HG03135 (cell line): Measurements from ENCODE around the gene PDE8A.
"Not testable (repeated sequence)": the region's sequence is repeated elsewhere in the genome, so short reads cannot be mapped to it uniquely, and the experiment has no call there.

Source experiments
- ATAC-seq: cut with Tn5 transposase; IDR thresholded peaks from one replicate; pipeline ENCODE4 v1.9.1; 2021; ENCODE audit warnings: mild to moderate bottlenecking, moderate library complexity; ENCODE audit not compliant: unreplicated experiment

The PDE8A gene

DNA sequence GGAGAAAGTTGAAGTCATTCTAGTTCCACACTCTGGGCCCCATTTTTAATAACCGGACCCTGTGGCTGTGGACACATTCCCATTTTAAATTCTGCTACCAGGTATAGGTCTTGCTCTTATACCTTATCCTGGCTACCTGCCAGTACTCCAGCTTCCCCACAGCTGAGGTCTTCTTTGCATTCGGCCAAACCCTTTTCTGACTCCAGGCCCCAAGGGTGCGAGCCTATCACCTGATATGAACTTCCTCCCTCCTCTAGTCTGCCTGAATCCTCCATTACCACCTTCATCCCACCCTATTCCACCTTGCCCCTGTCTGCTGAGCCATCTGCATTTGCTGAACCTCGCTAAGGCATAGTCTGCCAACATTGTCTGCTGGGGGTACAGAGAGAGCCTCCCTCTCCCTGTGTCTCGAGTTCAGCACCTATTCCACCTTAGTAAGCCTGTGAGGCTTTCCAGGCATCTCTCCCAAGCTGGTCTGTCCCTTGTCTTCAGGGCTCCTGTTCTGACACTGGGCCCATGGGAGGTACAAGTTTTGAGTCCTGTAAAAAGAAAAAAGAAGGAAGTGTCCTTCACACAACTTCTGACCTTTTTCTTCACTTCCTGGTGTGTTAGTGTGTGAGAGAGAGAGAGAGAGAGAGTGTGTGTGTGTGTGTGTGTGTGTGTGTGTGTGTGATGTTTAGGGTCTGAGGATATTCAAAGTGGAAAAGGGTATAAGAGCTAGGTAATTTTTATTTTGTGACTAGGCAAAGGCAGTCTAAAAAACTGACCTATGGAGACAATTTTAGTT is 27.0 kb downstream of the PDE8A start:
- no peak for ATAC-seq

DNA sequence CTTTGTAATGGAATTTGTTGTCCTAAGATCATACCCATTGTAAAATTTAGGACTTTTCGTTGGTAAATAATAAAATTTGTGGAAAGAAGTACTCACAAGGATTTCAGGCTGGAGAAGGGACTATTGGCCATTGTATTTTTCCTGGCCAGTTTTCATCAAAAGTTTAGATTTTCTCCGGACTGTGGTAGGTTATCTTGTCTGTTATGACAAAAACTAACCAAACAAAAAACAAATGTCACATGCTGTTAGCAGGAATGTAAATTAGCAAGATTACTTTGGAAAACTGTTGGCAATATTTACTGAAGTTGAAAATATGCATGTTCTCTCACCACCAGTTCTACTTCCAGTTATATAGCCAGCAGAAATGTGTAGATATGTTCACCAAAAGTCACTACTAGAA is 27.8 kb downstream of the PDE8A start:
- no peak for ATAC-seq

DNA sequence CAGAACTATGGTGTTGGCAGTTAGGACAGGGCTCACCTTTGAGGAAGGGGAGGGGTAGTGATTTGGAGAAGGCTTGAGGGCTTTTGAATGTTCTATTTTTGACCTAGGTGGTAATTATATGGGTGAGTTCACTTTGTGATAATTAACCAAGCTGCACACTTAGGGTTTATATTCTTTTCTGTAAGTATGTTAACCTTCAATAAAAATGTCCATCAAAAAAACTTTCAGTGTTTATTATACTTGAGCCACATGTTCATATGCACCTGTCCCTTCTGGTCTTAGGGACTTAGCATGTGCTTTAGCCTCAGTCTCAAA is 28.4 kb downstream of the PDE8A start:
- ATAC-seq, result no peak

DNA sequence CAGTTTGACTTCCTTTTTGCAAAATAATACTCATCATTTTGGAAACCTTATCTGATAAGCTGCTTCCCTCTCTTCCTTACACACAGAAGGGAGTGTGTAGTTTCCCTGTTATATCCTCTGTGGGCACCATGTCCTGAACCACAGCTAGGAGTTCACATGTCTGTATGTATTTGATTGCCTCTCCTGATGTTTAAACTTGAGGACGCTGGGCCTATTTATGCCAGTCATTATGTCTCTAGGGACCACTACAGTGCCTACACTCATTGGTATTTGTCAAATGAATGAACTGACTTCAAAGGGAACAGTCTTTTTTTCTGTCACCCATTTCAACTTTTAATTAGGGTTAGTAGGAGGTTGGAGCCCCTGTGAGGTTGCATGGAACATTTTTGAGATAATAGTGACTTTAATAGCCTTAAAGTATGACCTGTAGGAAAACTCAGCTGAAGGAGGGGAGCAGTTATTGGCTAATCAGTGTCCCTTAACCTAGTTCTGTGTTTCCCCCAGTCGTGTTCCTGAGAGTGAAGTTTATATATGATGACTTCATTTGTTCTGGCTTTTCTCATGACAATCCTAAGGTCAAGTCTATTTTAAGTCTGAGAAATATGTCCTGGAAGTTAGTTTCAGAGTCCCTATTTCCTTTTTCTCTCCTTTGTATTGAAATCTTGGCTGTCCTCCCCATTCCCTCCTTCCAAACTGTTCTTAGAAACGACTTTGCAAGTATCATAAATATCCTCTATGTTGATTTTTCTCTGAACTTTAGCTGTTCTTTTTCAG is 28.9 kb downstream of the PDE8A start:
- no peak for ATAC-seq

DNA sequence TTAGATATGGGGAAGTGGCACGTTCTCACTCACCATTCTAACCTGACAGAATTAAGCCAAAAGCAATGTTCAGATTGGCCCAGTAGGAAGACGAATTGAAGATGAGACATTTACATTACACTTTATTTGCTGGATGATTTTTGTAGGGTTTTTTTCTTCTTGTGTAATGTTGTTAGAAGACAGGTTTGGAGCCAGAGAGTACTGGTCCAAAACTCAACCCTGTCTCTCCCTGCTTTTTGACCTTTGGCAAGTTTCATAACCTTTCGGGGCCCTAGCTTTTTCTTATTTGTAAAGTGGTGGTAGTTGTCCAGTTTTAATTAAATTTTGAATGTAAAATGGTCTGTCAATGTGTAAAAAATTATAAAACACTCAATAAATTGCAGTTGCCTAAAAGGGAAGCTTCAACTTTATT is 29.5 kb downstream of the PDE8A start:
- no peak for ATAC-seq

DNA sequence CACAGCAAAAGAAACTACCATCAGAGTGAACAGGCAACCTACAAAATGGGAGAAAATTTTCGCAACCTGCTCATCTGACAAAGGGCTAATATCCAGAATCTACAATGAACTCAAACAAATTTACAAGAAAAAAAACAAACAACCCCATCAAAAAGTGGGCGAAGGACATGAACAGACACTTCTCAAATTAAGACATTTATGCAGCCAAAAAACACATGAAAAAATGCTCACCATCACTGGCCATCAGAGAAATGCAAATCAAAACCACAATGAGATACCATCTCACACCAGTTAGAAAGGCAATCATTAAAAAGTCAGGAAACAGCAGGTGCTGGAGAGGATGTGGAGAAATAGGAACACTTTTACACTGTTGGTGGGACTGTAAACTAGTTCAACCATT is 30.1 kb downstream of the PDE8A start:
- ATAC-seq, result not testable (repeated sequence)

DNA sequence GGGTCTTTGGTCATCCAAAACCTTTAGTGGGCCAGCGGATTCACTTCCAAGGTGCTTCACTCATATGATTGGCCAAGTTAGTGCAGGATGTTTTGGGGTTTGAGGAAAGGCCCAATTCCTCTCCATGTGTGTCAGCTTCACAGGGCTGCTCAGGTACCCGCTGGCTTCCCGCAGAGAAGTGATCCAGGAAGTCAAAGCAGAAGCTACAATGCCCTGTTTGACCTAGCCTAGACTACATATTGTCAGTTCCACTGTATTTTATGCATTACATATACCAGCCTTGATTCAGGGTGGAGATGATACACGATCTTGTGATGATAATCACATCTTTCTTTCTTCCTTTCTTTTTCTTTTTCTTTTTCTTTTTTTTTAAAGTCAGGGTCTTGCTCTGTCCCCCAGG is 32.1 kb downstream of the PDE8A start:
- no peak for ATAC-seq

DNA sequence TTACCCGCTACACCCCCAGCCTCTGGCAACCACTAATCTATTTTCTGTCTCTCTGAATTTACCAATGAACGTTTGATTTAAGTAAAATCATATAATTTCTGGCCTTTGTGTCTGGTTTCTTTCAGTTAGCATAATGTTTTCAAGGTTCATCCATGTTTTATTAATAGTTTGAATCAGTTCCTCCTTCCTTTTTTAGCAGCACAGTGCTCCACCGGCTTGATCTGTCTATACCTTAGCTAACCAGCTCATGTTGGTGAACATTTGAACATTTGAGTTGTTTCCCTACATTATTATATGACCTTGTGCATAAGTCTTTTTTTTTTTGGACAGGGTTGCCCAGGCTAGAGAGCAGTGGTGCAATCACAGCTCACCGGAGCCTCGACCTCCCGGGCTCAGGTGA is 33.3 kb downstream of the PDE8A start:
- no peak for ATAC-seq

DNA sequence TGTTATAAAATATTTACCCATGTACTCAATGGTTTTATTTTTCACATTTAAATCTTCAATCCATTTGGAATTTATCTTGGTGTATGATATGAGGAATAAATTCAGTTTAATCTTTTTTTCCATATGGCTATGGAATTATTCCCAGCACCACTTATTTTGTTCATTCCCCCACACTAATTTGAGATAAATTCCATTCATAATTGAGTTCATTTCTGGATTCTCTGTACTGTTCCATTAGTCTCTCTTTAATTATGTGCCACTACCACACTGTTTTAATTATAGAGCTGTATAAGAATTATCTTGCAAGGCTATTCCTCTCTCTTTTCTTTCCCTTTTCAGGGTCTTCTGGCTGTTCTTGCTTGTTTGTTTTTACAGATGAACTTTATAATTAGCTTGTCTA is 34.6 kb downstream of the PDE8A start:
- no peak for ATAC-seq

DNA sequence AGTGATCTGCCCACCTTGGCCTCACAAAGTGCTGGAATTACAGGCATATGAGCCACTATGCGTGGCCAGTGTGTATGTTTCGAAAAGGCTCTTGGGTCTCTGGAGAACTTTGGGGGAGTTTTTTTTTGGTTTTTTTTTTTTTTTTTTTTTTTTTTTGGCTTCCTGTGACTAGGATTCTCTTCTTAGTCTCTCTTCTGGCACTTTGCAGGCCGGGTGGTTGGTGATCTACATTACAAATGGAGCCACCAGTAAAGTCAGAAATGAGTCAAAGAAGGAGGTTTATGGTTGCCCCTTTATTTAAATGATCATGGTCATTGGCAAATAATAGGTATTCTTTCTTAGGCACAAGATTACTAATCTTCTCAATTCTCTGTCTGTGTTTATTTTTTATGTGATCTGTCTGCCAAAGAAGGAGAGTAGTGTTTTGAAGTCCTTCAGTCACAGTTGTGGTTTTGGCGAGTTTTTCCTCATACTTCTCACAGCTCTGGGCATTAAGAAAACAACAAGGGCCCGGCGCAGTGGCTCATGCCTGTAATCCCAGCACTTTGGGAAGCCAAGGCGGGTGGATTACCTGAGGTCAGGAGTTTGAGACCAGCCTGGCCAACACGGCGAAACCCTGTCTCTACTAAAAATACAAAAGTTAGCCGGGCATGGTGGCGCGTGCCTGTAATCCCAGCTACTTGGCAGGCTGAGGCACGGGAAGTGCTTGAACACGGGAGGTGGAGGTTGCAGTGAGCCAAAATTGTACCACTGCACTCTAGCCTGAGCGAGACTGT is 38.3 kb downstream of the PDE8A start:
- ATAC-seq, result no peak

DNA sequence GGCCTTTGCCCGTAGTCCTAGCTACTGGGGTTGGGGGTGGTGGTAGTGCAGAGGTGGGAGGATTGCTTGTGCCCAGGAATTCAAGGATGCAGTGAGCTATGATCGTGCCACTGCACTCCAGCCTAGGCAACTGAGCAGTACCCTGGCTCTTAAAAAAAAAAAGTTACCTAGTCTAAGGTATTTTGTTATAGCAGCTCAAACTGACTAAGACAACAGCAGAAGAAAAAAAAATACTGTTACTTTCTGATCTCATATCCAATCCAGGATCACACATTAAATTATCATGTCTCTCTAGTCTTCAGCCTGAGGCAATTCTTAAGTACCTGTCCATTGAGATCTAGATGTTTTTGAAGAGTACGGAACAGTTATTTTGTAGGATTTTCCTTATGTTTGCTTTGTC is 39.8 kb downstream of the PDE8A start:
- ATAC-seq, result no peak

DNA sequence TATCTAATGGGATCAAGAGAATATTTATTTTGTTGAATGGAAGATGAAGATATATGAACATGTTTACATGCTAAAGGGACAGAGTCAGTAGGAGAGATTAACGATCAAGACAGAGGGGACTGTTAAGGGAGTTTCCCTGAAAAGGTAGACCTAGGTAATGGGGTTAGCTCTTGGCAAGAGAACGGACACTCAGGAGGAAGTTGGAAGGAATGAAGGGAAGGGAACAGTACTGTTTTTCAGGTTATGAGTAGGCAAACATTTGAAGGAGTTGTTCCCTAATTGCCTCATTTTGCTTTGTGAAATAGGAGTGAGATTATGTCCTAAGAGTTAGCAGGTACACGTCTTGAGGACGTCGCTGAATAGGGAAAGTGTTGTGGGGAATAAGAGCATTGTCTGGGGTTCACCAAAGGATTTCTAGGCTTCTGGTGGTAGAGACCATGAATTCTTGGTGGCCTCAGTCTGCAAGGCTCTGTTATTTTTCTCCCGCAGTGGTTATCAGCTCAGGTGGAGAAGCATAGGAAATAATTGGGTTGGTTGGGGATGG is 41.3 kb downstream of the PDE8A start:
- ATAC-seq, result no peak

DNA sequence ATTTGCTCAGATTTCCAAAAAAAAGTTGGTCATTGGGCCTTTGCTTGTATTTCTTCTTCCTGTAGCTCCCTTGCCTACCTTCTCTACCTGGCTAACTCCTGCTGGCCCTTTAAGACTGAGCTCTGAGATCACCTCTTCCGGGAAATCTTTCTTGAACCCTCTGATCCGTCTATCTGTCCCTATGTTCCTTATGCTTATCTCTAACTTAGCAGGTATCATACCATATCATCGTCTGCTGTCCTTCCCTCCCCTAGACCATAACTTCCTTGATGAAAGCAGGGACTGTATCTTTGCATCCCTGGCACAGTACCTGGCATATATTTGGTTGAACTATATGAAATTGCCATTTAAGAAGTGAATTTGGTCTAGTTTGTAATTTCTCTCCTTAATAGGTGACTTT is 42.3 kb downstream of the PDE8A start:
- ATAC-seq, result no peak

DNA sequence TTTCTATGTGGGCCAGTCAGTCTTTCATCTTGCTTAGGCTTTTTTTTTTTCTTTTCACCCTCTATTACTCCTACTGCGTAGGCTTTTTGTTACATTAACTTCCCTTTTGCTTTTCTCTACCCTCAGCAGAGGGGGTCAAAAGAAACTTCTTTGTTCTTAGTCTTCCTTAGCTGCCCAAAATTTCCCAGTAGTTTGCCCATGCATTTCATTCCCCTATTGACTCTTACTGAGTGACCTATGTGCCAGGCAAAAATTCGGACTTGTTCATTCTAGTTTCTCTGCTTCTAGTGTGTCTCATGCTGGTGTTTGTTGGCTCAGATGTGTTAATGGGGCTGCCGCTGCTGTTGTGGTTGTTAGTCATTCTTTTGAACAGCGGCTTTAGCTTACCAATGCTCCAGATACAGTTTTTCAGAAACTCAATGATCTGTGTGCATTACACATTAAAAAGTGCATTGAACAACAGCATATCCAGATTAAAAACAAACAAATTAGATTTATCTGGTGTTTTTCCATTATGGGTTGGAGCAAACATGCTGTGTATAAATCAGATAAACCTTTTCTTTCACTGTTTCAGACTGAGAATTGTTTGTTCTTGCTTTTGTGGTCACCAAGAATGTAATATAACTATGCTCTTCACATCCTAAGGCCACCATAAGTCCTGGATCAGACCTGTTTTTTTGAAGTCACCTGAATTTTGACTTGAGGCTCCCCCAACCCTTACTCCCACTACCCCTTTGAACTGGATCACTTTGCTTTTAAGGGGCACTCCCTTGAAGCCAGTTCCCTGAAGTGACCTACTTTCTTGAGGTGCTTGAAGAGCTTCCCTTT is 43.1 kb downstream of the PDE8A start:
- ATAC-seq, result no peak

DNA sequence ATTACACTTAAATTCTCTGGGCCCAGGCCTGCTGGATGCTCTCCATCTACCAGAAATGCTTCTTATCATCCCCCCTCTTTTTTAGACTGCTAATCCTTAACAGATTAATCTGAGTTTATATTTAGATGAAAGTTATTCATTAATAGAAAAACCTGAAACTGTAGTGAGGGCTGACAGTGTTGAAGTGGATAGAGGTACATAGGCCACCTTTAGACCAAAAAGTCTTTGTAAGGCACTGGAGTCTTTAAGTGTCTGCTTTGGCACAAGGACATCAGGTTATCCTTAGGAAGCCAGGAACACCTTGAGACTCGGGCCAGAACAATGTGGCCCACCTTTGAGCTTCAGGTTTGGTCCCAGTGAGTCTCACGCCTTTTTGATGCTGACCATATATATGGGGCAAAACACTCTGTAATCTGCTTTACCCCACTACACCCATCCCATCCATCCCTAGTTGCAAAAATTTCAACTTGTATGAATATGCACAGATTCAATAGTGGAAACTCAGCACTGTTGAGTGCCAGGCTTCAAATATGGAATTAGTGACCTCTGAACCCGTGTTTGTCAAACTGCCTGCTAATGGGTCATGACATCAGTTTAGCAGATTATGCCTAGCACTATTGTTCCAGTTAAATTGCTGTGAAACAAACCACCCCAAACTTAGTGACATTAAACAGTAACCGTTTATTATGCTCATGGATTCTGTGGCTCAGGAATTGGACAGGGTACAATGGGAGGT is 44.0 kb downstream of the PDE8A start:
- no peak for ATAC-seq

DNA sequence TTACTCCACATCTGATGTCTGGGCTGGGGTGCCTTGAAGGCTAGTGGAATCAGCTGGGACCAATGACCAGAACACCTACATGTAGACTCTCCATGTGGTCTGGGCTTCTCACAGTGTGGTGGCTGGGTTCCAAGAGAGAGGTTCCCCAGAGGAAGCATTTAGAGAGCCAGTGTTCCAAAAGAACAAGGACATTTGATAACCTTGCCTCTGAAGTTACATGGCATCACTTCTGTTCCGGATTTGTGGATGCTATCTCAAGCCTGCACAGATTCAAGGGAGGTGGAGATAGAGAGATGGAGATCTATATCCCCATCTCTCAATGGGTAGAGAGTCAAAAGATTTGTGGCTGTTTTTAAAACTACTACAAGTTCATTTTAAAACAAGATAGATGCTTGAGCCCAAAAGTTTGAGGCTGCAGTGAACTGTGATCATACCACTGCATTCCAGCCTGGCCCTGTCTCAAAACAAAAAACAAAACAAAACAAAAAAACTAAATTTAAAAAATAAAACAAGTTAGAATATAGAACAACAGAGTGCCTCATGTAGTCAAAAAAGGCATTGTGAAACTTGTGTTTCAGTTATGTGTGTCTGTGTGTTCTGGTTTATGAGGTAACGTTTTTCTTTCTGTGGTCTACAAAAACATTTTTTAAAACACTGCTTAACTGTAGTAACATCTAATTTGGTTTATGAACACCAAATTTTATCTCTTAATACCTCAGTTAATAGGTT is 44.8 kb downstream of the PDE8A start:
- no peak for ATAC-seq

DNA sequence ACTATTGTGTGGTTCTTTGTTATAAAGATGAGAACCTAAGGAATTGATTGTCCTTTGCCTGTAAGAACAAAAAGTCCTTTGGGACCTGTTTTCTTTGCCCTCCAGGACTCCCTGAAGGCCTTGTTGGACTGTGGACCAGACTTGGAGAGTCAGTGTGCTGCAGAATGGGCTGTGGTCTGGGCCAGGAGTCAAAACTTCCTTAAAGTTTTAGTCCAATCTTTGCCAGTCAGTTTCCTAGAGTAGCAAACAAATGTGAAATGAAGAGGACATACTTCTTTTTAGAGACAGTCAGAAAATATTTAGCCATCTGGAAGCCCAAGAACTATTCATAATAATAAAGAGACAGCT is 45.4 kb downstream of the PDE8A start:
- ATAC-seq, result no peak

DNA sequence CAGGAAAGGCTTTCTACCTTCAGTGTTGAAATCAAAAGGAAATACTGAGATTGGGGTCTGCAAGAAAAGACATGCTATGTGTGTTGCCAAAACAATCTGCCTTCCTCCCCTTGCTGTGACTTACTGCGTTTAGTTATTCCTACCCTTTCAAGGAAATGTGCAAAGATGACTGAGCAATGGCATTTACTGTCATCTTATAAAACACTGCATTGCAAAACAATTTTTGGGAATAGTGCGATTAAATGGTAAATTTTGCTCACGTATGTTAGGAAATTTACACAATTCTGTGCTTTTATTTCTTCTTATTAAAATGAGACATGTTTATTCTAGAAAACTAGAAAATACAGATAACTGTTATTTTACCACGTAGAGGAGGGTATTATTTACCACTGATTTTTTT is 45.8 kb downstream of the PDE8A start:
- ATAC-seq, result no peak

DNA sequence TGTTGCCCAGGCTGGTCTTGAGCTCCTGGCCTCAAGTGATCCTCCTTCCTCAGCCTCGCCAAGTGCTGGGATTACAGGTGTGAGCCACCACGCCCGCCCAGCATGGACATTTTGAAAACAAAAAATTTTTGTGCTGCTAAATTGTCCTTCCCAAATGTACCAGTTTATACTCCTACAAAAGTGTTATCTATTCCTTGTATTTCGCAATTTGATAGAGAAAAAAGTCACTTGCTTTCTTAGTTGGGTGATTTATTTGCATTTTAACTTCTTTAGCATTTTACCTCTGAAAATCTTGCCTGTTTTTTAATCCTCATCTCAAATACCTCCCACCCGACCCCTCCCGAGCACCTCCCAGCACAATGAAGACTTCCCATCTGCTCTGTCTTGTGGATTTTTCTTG is 46.8 kb downstream of the PDE8A start:
- no peak for ATAC-seq

DNA sequence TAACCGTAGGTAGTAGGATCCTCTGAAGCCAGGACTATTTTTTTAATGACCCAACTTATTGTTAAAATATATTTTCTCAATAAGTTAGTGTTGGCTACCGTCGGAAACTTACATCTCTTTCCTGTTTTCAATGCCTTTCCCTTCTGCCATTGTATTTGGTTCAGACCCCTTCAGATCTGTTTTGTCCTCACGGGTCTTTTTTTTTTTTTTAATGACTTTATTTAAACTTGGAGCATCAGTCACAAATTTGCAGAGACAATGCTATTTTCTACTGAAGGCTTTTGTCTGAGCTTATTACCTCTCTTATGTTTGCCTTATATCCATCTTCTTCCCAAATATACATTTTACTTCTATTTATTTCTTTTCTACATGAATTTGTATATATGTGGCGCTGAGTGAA is 47.6 kb downstream of the PDE8A start:
- no peak for ATAC-seq
